WTC11 (cell line): ENCODE measurements around the gene HPSE2. TPM values are rescaled to one million over a fixed set of nuclear protein-coding genes. Genes with fewer than 3 reads are reported as not detected.

Experiments
- ATAC-seq: fragments of 200-7000 bp; cut with Tn5 transposase; 2 replicates; pipeline ENCODE4 v1.10.0; 2021; ENCODE audit warnings: mild to moderate bottlenecking, moderate library complexity
- CTCF ChIA-PET: fragments of 300-600 bp; sonication (Branson Sonifier 250); formaldehyde crosslinking; loops from one replicate; lab custom pipeline; 2021; ENCODE audit warnings: antibody characterized with exemption; lab: Charles Lee
- POLR2A ChIA-PET: fragments of 350-600 bp; sonication (Branson Sonifier 250); formaldehyde crosslinking; loops from one replicate; lab custom pipeline; 2021; ENCODE audit warnings: antibody characterized with exemption; lab: Charles Lee
- DNase-seq: peaks from one replicate; pipeline ENCODE4 v3.0.0; 2021; ENCODE audit warnings: low spot score
- H3K27ac Mint-ChIP-seq: 2 replicates; pipeline ENCODE4 v1.8.0; 2021; ENCODE audit warnings: mixed read lengths
- H3K27me3 Mint-ChIP-seq: 2 replicates; pipeline ENCODE4 v1.8.0; 2021; ENCODE audit warnings: low read depth, mild to moderate bottlenecking, moderate library complexity, mixed read lengths
- H3K36me3 Mint-ChIP-seq: 2 replicates; pipeline ENCODE4 v1.8.0; 2021; ENCODE audit warnings: mixed read lengths
- H3K4me1 Mint-ChIP-seq: 2 replicates; pipeline ENCODE4 v1.8.0; 2022; ENCODE audit warnings: mixed read lengths
- H3K4me3 Mint-ChIP-seq: 2 replicates; pipeline ENCODE4 v1.8.0; 2021; ENCODE audit warnings: mild to moderate bottlenecking, moderate library complexity, mixed read lengths
- H3K9me3 Mint-ChIP-seq: 2 replicates; pipeline ENCODE4 v1.8.0; 2021; ENCODE audit warnings: mixed read lengths
- ATF2 ChIP-seq: sonication (generic); formaldehyde crosslinking; IDR thresholded peaks from 2 replicates; pipeline ENCODE4 v1.8.1; 2022; ENCODE audit warnings: low read depth, missing genetic modification reagents, borderline replicate concordance
- CREM ChIP-seq: sonication (generic); formaldehyde crosslinking; IDR thresholded peaks from 2 replicates; pipeline ENCODE4 v1.8.1; 2022; ENCODE audit warnings: mild to moderate bottlenecking, missing genetic modification reagents, moderate library complexity
- E2F1 ChIP-seq: sonication (generic); formaldehyde crosslinking; IDR thresholded peaks from 2 replicates; pipeline ENCODE4 v1.8.0; 2022; ENCODE audit warnings: mild to moderate bottlenecking, missing genetic modification reagents
- EMX1 ChIP-seq: fragments of 250-450 bp; sonication (Bioruptor Pico); IDR thresholded peaks from 2 replicates; pipeline ENCODE4 v1.8.0; 2021; ENCODE audit warnings: mild to moderate bottlenecking
- GABPB1 ChIP-seq: sonication (generic); formaldehyde crosslinking; IDR thresholded peaks from 2 replicates; pipeline ENCODE4 v1.8.1; 2023; ENCODE audit warnings: mild to moderate bottlenecking, missing genetic modification reagents
- GRHL2 ChIP-seq: fragments of 250-450 bp; sonication (Bioruptor Pico); IDR thresholded peaks from 2 replicates; pipeline ENCODE4 v1.8.0; 2022; ENCODE audit warnings: mild to moderate bottlenecking, moderate library complexity; ENCODE audit not compliant: insufficient replicate concordance, severe bottlenecking
- HMGA2 ChIP-seq: fragments of 250-450 bp; sonication (Bioruptor Pico); IDR thresholded peaks from 2 replicates; pipeline ENCODE4 v1.4.0; 2021; ENCODE audit warnings: mild to moderate bottlenecking, moderate library complexity
- HMGXB4 ChIP-seq: sonication (generic); formaldehyde crosslinking; IDR thresholded peaks from 2 replicates; pipeline ENCODE4 v1.8.1; 2023; ENCODE audit warnings: mild to moderate bottlenecking, moderate library complexity, missing genetic modification reagents
- IRF2 ChIP-seq: sonication (generic); formaldehyde crosslinking; IDR thresholded peaks from 2 replicates; pipeline ENCODE4 v1.8.0; 2022; ENCODE audit warnings: low read depth, missing genetic modification reagents, borderline replicate concordance
- KAT7 ChIP-seq: sonication (generic); formaldehyde crosslinking; IDR thresholded peaks from 2 replicates; pipeline ENCODE4 v1.8.1; 2023; ENCODE audit warnings: missing genetic modification reagents, mild to moderate bottlenecking, borderline replicate concordance
- RELA ChIP-seq: sonication (generic); formaldehyde crosslinking; IDR thresholded peaks from 2 replicates; pipeline ENCODE4 v1.8.1; 2022; ENCODE audit warnings: missing genetic modification reagents, mild to moderate bottlenecking, borderline replicate concordance
- TP53 ChIP-seq: sonication (generic); formaldehyde crosslinking; IDR thresholded peaks from 2 replicates; pipeline ENCODE4 v1.8.1; 2023; ENCODE audit warnings: mild to moderate bottlenecking, missing genetic modification reagents
- ZBTB43 ChIP-seq: sonication (generic); formaldehyde crosslinking; IDR thresholded peaks from 2 replicates; pipeline ENCODE4 v1.8.1; 2023; ENCODE audit warnings: mild to moderate bottlenecking, missing genetic modification reagents
- ZNF219 ChIP-seq: sonication (generic); formaldehyde crosslinking; IDR thresholded peaks from 2 replicates; pipeline ENCODE4 v1.8.0; 2023; ENCODE audit warnings: missing genetic modification reagents, mild to moderate bottlenecking, borderline replicate concordance
- total RNA-seq: library from RNA; stranded (reverse); gene quantifications from 3 replicates; pipeline ENCODE4 v1.2.3, GENCODE V29; 2021

Gene HPSE2
- total RNA-seq, 1 experiment from 2014 or later = 0.66 TPM

GRCh38 chr10:98444314-98445006 lies 791.2 kb downstream of the HPSE2 start:
- ChIA-PET POLR2A (no interaction called here), CTCF (interaction anchor here (1.2 to 1.3 kb wide), 2 partner anchors 19 to 21 kb away, joined by 4 to 5 read pairs; no protein-coding TSS in a partner anchor)
- Mint-ChIP-seq H3K9me3 (peaks cover 14% of the 10 kb centered on the region), H3K27ac (peak overlapping the region; percentile 7; the same call in 1 of the 2 replicates), H3K36me3 (peaks cover 48% of the 10 kb centered on the region), H3K4me3 (peak overlapping the region; percentile 6; the same call in 1 of the 2 replicates), H3K4me1 (0 out of 2 replicates have a peak, but pooled peaks cover 4% of the 10 kb centered on the region), H3K27me3 (no peaks in the 10 kb centered on the region)
- ATAC-seq (no peak), DNase-seq (no peak)
- no peak for TF ChIP-seq ZNF219
- no peak for TF ChIP-seq IRF2 (CRISPR knock-in tag)
- TF ChIP-seq KAT7 (CRISPR knock-in tag) = no peak
- TF ChIP-seq EMX1 (CRISPR knock-in tag) = no peak
- no peak for TF ChIP-seq E2F1 (CRISPR knock-in tag)

GRCh38 chr10:98438715-98439114 lies 796.9 kb downstream of the HPSE2 start:
- ChIA-PET POLR2A (no interaction called here), CTCF (interaction anchor here (0.5 kb wide), 1 partner anchor 11 kb away, joined by 3 read pairs; no protein-coding TSS in a partner anchor)
- Mint-ChIP-seq H3K27ac (no peak overlapping the region), H3K36me3 (peaks cover 83% of the 10 kb centered on the region), H3K27me3 (no peaks in the 10 kb centered on the region), H3K9me3 (peaks cover 30% of the 10 kb centered on the region), H3K4me3 (no peak overlapping the region), H3K4me1 (peaks cover 10% of the 10 kb centered on the region)
- no peak for ATAC-seq
- no peak for DNase-seq
- TF ChIP-seq CREM (CRISPR knock-in tag) = no peak
- no peak for TF ChIP-seq ZBTB43
- no peak for TF ChIP-seq GRHL2
- TF ChIP-seq HMGXB4 (CRISPR knock-in tag) = no peak
- TF ChIP-seq HMGA2 (CRISPR knock-in tag) = no peak
- TF ChIP-seq TP53 = no peak
- TF ChIP-seq GABPB1 (CRISPR knock-in tag) = no peak
- no peak for TF ChIP-seq RELA (CRISPR knock-in tag)
- TF ChIP-seq ATF2 (CRISPR knock-in tag) = no peak
- TF ChIP-seq, all 79 proteins: peak for 0

GRCh38 chr10:98436704-98437103 lies 798.9 kb downstream of the HPSE2 start:
- POLR2A ChIA-PET = no interaction called here
- H3K4me1 Mint-ChIP-seq = peaks cover 10% of the 10 kb centered on the region

More at GRCh38 chr10:98436704-98437103, 798.9 kb downstream of the HPSE2 start:
- CTCF ChIA-PET = interaction anchor here (3.8 kb wide), 1 partner anchor 11 kb away, joined by 18 read pairs; no protein-coding TSS in a partner anchor
- DNase-seq = no peak
- TF ChIP-seq GRHL2 = no peak
- Mint-ChIP-seq H3K27me3 (no peaks in the 10 kb centered on the region), H3K27ac (no peak overlapping the region), H3K36me3 (peaks cover 87% of the 10 kb centered on the region), H3K9me3 (peaks cover 40% of the 10 kb centered on the region), H3K4me3 (no peak overlapping the region)
- ATAC-seq = no peak
